MM.1S (cell line): ENCODE results near the gene SF3B2.

ENCODE experiments used
- DNase-seq: peaks from one replicate; pipeline ENCODE4 v3.0.0-alpha.2; 2015
- H2AFZ ChIP-seq: fragments of 300-600 bp; sonication (generic); 2 replicates; pipeline ENCODE4 v1.6.0; 2016; ENCODE audit warnings: antibody characterized with exemption, low read length
- H3F3A ChIP-seq: fragments of 300-600 bp; sonication (generic); 2 replicates; pipeline ENCODE4 v1.6.1; 2016; ENCODE audit warnings: mild to moderate bottlenecking, antibody characterized with exemption, low read length, moderate library complexity, mixed read lengths; ENCODE audit not compliant: insufficient read depth
- H3K27ac ChIP-seq: fragments of 300-600 bp; sonication (generic); 2 replicates; pipeline ENCODE4 v1.5.1; 2016; ENCODE audit warnings: mild to moderate bottlenecking, low read length
- H3K27me3 ChIP-seq: fragments of 300-600 bp; sonication (generic); replicated peaks from 2 replicates; pipeline ENCODE4 v1.6.0; 2016; ENCODE audit warnings: low read length; ENCODE audit not compliant: insufficient read depth
- H3K36me3 ChIP-seq: fragments of 300-600 bp; sonication (generic); replicated peaks from 2 replicates; pipeline ENCODE4 v1.6.1; 2016; ENCODE audit warnings: mild to moderate bottlenecking, low read length, mixed read lengths; ENCODE audit not compliant: insufficient read depth
- H3K4me1 ChIP-seq: fragments of 300-600 bp; sonication (generic); 2 replicates; pipeline ENCODE4 v1.6.1; 2016; ENCODE audit warnings: low read length, mixed read lengths
- H3K4me2 ChIP-seq: fragments of 300-600 bp; sonication (generic); 2 replicates; pipeline ENCODE4 v1.6.0; 2016; ENCODE audit warnings: low read depth, low read length
- H3K4me3 ChIP-seq: fragments of 300-600 bp; sonication (generic); 2 replicates; pipeline ENCODE4 v1.5.1; 2016; ENCODE audit warnings: low read length, mixed read lengths
- H3K79me2 ChIP-seq: fragments of 300-600 bp; sonication (generic); 2 replicates; pipeline ENCODE4 v1.6.1; 2016; ENCODE audit warnings: mixed run types, low read length, mixed read lengths
- H3K9ac ChIP-seq: fragments of 300-600 bp; sonication (generic); 2 replicates; pipeline ENCODE4 v1.6.1; 2016; ENCODE audit warnings: low read length, mixed read lengths
- H3K9me2 ChIP-seq: fragments of 300-600 bp; sonication (generic); replicated peaks from 2 replicates; pipeline ENCODE4 v1.6.1; 2016; ENCODE audit warnings: mild to moderate bottlenecking, low read length, mixed read lengths; ENCODE audit not compliant: insufficient read depth
- H3K9me3 ChIP-seq: fragments of 300-600 bp; sonication (generic); replicated peaks from 2 replicates; pipeline ENCODE4 v1.6.1; 2016; ENCODE audit warnings: mild to moderate bottlenecking, low read length, mixed read lengths; ENCODE audit not compliant: insufficient read depth
- H4K20me1 ChIP-seq: fragments of 300-600 bp; sonication (generic); 2 replicates; pipeline ENCODE4 v1.6.1; 2016; ENCODE audit warnings: mild to moderate bottlenecking, low read length, moderate library complexity, mixed read lengths; ENCODE audit not compliant: insufficient read depth
- CTCF ChIP-seq: fragments of 300-600 bp; sonication (generic); IDR thresholded peaks from 2 replicates; pipeline ENCODE4 v1.5.1; 2016; ENCODE audit warnings: antibody characterized with exemption, low read length, mixed read lengths
- EZH2 ChIP-seq: fragments of 300-600 bp; sonication (generic); optimal IDR thresholded peaks from 2 replicates; pipeline ENCODE3; 2017; ENCODE audit warnings: low read depth, mild to moderate bottlenecking, antibody characterized with exemption, low read length, mixed read lengths
- EZH2phosphoT487 ChIP-seq: fragments of 300-600 bp; sonication (generic); IDR thresholded peaks from 2 replicates; pipeline ENCODE4 v1.6.1; 2018; ENCODE audit warnings: antibody characterized with exemption, low read length

The SF3B2 gene

DNA sequence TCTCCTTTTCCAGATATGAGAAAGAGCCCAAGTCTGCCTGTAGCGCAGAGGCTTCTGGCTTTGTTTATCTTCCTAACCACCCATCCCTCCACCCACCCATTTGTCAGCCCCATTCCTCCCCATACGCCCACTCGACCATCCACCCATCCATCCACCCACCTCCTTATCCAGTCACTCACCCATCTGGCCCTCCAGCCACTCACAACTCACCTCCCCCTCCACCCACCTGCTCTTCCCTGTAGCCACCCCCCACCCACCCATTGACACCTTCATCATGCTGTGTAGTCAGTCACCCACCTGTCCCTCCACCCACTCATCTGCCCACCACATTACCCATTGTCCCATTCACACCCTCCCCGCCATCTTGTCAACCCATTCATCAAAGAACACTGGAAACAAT lies 34.8 kb upstream of the SF3B2 start:
- Histone ChIP-seq H3K27ac (no peak overlapping the region), H3K9me2 (no peaks in the 10 kb centered on the region), H3K4me3 (no peak overlapping the region), H3K4me1 (no peaks in the 10 kb centered on the region), H3K79me2 (no peaks in the 10 kb centered on the region), H3F3A (no peaks in the 10 kb centered on the region), H3K36me3 (no peaks in the 10 kb centered on the region), H4K20me1 (no peaks in the 10 kb centered on the region), H3K4me2 (no peak overlapping the region), H3K9ac (no peak overlapping the region), H2AFZ (no peak overlapping the region), H3K9me3 (no peaks in the 10 kb centered on the region), H3K27me3 (no peaks in the 10 kb centered on the region)
- TF ChIP-seq EZH2 (no peak), EZH2phosphoT487 (no peak), CTCF (no peak)
- no peak for DNase-seq

- Histone ChIP-seq H3K9ac (no peak overlapping the region), H3F3A (no peaks in the 10 kb centered on the region), H3K9me2 (no peaks in the 10 kb centered on the region), H3K79me2 (no peaks in the 10 kb centered on the region), H3K4me1 (no peaks in the 10 kb centered on the region), H2AFZ (no peak overlapping the region), H3K36me3 (no peaks in the 10 kb centered on the region), H4K20me1 (no peaks in the 10 kb centered on the region), H3K4me2 (no peak overlapping the region), H3K27me3 (0 out of 2 replicates have a peak, but pooled peaks cover 4% of the 10 kb centered on the region), H3K9me3 (no peaks in the 10 kb centered on the region), H3K27ac (no peak overlapping the region), H3K4me3 (no peak overlapping the region)
- no peak for DNase-seq
- TF ChIP-seq CTCF (no peak), EZH2phosphoT487 (no peak), EZH2 (no peak)
These were observed 32.0 kb upstream of the SF3B2 start for GRCh38 chr11:66020212-66020611.

- Histone ChIP-seq H3K27me3 (0 out of 2 replicates have a peak, but pooled peaks cover 4% of the 10 kb centered on the region), H3K4me1 (no peaks in the 10 kb centered on the region), H3K27ac (no peak overlapping the region), H2AFZ (no peak overlapping the region), H3K9ac (no peak overlapping the region), H3F3A (no peaks in the 10 kb centered on the region), H3K9me2 (no peaks in the 10 kb centered on the region), H4K20me1 (no peaks in the 10 kb centered on the region), H3K4me3 (no peak overlapping the region), H3K9me3 (no peaks in the 10 kb centered on the region), H3K79me2 (no peaks in the 10 kb centered on the region), H3K4me2 (no peak overlapping the region), H3K36me3 (no peaks in the 10 kb centered on the region)
- DNase-seq = no peak
- no peak for TF ChIP-seq EZH2phosphoT487
- TF ChIP-seq CTCF = no peak
These were observed 31.4 kb upstream of the SF3B2 start for GRCh38 chr11:66020618-66021357.
